HT-29 (cell line): Measurements from ENCODE around the gene PSMB3. TPM values are rescaled to one million over a fixed set of nuclear protein-coding genes. Genes with fewer than 3 reads are reported as not detected.

Experiments
- DNase-seq: peaks from one replicate; pipeline ENCODE4 v3.0.0-alpha.2; 2015; ENCODE audit warnings: low spot score
- total RNA-seq: library from RNA; depleted of rRNA; stranded (reverse); fragments of >200 nt; shearing (Covaris generic); gene quantifications from 2 replicates; pipeline ENCODE4 v1.2.3, GENCODE V29; 2014

PSMB3 gene
- total RNA-seq, 1 experiment from 2014 or later, result 828 TPM

GRCh38 chr17:38733982-38734973 lies 18.3 kb upstream of the PSMB3 start:
- peak; percentile 72 for DNase-seq

- peak; percentile 68 for DNase-seq
Observed at GRCh38 chr17:38735161-38735997, 17.2 kb upstream of the PSMB3 start.

- no peak for DNase-seq
Observed at GRCh38 chr17:38738007-38738662, 14.4 kb upstream of the PSMB3 start.

GRCh38 chr17:38738686-38739085 lies 13.9 kb upstream of the PSMB3 start:
- no peak for DNase-seq

GRCh38 chr17:38739305-38739704 lies 13.2 kb upstream of the PSMB3 start:
- DNase-seq, result no peak

- no peak for DNase-seq
Observed at GRCh38 chr17:38740044-38740443, 12.5 kb upstream of the PSMB3 start.

GRCh38 chr17:38740806-38741205 lies 11.7 kb upstream of the PSMB3 start:
- DNase-seq, result no peak

- DNase-seq, result no peak
Observed at GRCh38 chr17:38741461-38741860, 11.1 kb upstream of the PSMB3 start.

GRCh38 chr17:38741921-38742410 lies 10.6 kb upstream of the PSMB3 start:
- DNase-seq, result peak; percentile 65

GRCh38 chr17:38742411-38743308 lies 9.9 kb upstream of the PSMB3 start:
- peak; percentile 98 for DNase-seq

- no peak for DNase-seq
Observed at GRCh38 chr17:38743556-38744171, 8.9 kb upstream of the PSMB3 start.

GRCh38 chr17:38745545-38745944 lies 7.0 kb upstream of the PSMB3 start:
- DNase-seq, result no peak

GRCh38 chr17:38746004-38746848 lies 6.3 kb upstream of the PSMB3 start:
- DNase-seq, result no peak

- DNase-seq, result no peak
Observed at GRCh38 chr17:38746849-38747462, 5.6 kb upstream of the PSMB3 start.

GRCh38 chr17:38747463-38748148 lies 4.9 kb upstream of the PSMB3 start:
- DNase-seq, result no peak

GRCh38 chr17:38748149-38748891 lies 4.2 kb upstream of the PSMB3 start, which contains the start of gene PCGF2:
TSS of gene PCGF2 (minus strand) at chr17:38748336. CDS start at chr17:38740402, 7,934 bp downstream.
- DNase-seq, result peak; percentile 92

- DNase-seq, result no peak
Observed at GRCh38 chr17:38748892-38749222, 3.7 kb upstream of the PSMB3 start.
